Mesendoderm (in vitro differentiated cells): ENCODE results near the gene LOXHD1.

ENCODE experiments used
- DNase-seq: peaks from one replicate; pipeline ENCODE4 v3.0.0; 2013
- H2AK5ac ChIP-seq: 2 replicates; pipeline ENCODE4 v1.6.1; 2013; ENCODE audit warnings: low read length, inconsistent platforms
- H2BK120ac ChIP-seq: 2 replicates; pipeline ENCODE4 v1.6.1; 2013; ENCODE audit warnings: low read depth, mild to moderate bottlenecking, low read length, moderate library complexity, mixed read lengths
- H2BK15ac ChIP-seq: replicated peaks from 2 replicates; pipeline ENCODE4 v1.6.1; 2013; ENCODE audit warnings: low read depth, mild to moderate bottlenecking, moderate library complexity
- H2BK5ac ChIP-seq: 2 replicates; pipeline ENCODE4 v1.6.1; 2013; ENCODE audit warnings: low read length, inconsistent platforms
- H3K18ac ChIP-seq: 2 replicates; pipeline ENCODE4 v1.6.1; 2013; ENCODE audit warnings: mild to moderate bottlenecking, low read length, mixed read lengths
- H3K23ac ChIP-seq: one replicate; pipeline ENCODE4 v1.6.1; 2013; ENCODE audit warnings: low read length
- H3K27ac ChIP-seq: 2 replicates; pipeline ENCODE4 v1.5.1; 2013; ENCODE audit warnings: low read depth, mild to moderate bottlenecking, inconsistent platforms, low read length, moderate library complexity
- H3K27me3 ChIP-seq: 2 replicates; pipeline ENCODE4 v1.6.1; 2013; ENCODE audit warnings: low read length, control low read depth, mild to moderate bottlenecking, inconsistent platforms; ENCODE audit not compliant: insufficient read depth, poor library complexity
- H3K36me3 ChIP-seq: 2 replicates; pipeline ENCODE4 v1.6.1; 2013; ENCODE audit warnings: low read length, inconsistent platforms; ENCODE audit not compliant: control insufficient read depth, insufficient read depth
- H3K4ac ChIP-seq: one replicate; pipeline ENCODE4 v1.6.1; 2013; ENCODE audit warnings: low read depth, mild to moderate bottlenecking, low read length, moderate library complexity
- H3K4me1 ChIP-seq: 2 replicates; pipeline ENCODE4 v1.6.1; 2013; ENCODE audit warnings: low read depth, low read length, inconsistent platforms; ENCODE audit not compliant: control insufficient read depth
- H3K4me2 ChIP-seq: 2 replicates; pipeline ENCODE4 v1.6.1; 2013; ENCODE audit warnings: low read length
- H3K4me3 ChIP-seq: 2 replicates; pipeline ENCODE4 v1.5.1; 2013; ENCODE audit warnings: mild to moderate bottlenecking, low read length
- H3K56ac ChIP-seq: one replicate; pipeline ENCODE4 v1.6.1; 2013; ENCODE audit warnings: low read length
- H3K79me1 ChIP-seq: 2 replicates; pipeline ENCODE4 v1.6.1; 2013; ENCODE audit warnings: low read length, inconsistent platforms
- H3K79me2 ChIP-seq: 2 replicates; pipeline ENCODE4 v1.6.1; 2013; ENCODE audit warnings: mild to moderate bottlenecking, low read length; ENCODE audit not compliant: control insufficient read depth, insufficient read depth
- H3K9ac ChIP-seq: 2 replicates; pipeline ENCODE4 v1.6.1; 2013; ENCODE audit warnings: low read length, inconsistent platforms
- H4K5ac ChIP-seq: one replicate; pipeline ENCODE4 v1.6.1; 2013; ENCODE audit warnings: low read length
- H4K8ac ChIP-seq: one replicate; pipeline ENCODE4 v1.6.1; 2013; ENCODE audit warnings: low read depth, mild to moderate bottlenecking, control low read depth, low read length, moderate library complexity
- WGBS: extraction: QIAGEN DNeasy Blood & Tissue Kit; methylation state at CpG from one replicate; pipeline ENCODE4 v1.1.7; 2013; ENCODE audit warnings: low lambda C conversion rate, missing lambda C conversion rate; ENCODE audit not compliant: insufficient coverage; ENCODE audit errors: extremely low coverage; 5-methylcytosine and 5-hydroxymethylcytosine counted together

LOXHD1 gene

DNA sequence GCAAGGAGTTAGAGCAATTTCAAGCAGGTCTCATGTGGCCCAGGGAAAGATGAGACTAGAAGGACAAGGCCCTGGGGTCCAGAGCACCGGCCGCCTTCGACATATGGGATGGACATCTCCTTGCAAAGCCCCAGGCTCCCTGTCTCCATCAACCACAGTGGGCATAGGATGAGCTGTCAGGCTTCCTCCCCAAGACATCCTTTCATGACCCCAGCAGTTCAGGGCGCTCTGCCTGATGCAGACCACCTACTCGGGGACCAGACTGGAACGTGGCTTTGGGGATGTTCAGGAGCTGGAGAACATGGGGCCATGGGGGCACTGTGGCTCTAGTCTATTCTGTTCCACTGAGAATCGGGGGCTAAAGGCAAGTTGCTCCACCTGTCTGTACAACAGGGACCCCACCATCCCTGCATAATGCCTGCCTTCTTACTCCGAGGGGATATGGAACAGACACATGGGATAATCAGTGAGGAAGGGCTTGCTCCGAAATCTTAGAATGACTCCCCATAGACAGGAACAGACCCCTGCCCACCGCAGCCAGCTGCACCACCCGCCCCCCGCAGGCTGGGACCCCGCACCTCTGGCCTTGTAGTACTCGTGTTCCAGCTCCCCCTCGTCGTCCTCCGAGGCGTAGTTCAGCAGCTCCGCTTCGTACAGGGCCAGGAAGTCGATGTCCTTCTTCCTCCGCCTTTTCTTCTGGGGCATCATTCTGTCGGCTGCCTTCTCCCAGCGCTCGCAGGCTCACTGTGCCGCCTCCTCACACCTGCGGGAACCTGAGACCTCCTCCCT, 500 bp downstream of the LOXHD1 start:
- Histone ChIP-seq H4K8ac (no peak overlapping the region), H3K27me3 (no peaks in the 10 kb centered on the region), H3K79me2 (no peaks in the 10 kb centered on the region), H3K23ac (no peak overlapping the region), H3K4me2 (no peak overlapping the region), H2BK120ac (no peak overlapping the region), H3K79me1 (no peaks in the 10 kb centered on the region), H4K5ac (no peak overlapping the region), H3K9ac (no peak overlapping the region), H2BK5ac (no peak overlapping the region), H2BK15ac (no peak overlapping the region), H3K4ac (no peak overlapping the region), H3K36me3 (no peaks in the 10 kb centered on the region), H3K4me1 (no peaks in the 10 kb centered on the region), H3K56ac (peak overlapping the region; percentile 57), H3K18ac (no peak overlapping the region), H2AK5ac (no peak overlapping the region), H3K27ac (no peak overlapping the region), H3K4me3 (no peak overlapping the region)
- DNase-seq: no peak
- no CpG with 5 or more reads among the region's 27 CpGs for WGBS

DNA sequence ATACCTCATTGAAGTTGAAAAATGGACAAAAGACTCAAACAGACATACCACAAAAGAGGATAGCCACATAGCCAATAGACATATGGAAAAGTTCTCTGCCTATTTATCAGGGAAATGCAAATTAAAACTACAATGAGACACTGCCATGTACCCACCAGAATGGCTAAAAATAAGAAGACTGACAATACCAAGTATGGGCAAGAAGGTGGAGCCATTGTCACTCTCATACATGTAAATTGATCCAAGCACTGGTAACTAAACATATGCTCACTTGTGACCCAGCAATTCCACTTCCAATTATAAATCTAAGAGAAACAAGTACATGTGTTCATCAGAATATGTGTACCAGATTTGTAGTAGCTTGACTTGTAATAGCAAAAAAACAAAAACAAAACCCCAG, 4.6 kb downstream of the LOXHD1 start:
- Histone ChIP-seq H3K4me2 (no peak overlapping the region), H3K23ac (no peak overlapping the region), H3K79me1 (no peaks in the 10 kb centered on the region), H3K36me3 (no peaks in the 10 kb centered on the region), H3K79me2 (no peaks in the 10 kb centered on the region), H2BK15ac (no peak overlapping the region), H3K4me3 (no peak overlapping the region), H3K9ac (no peak overlapping the region), H3K18ac (no peak overlapping the region), H2BK120ac (no peak overlapping the region), H3K56ac (no peak overlapping the region), H4K5ac (no peak overlapping the region), H3K4ac (no peak overlapping the region), H3K27ac (no peak overlapping the region), H2AK5ac (no peak overlapping the region), H3K27me3 (no peaks in the 10 kb centered on the region), H3K4me1 (no peaks in the 10 kb centered on the region), H2BK5ac (no peak overlapping the region), H4K8ac (no peak overlapping the region)
- no peak for DNase-seq

DNA sequence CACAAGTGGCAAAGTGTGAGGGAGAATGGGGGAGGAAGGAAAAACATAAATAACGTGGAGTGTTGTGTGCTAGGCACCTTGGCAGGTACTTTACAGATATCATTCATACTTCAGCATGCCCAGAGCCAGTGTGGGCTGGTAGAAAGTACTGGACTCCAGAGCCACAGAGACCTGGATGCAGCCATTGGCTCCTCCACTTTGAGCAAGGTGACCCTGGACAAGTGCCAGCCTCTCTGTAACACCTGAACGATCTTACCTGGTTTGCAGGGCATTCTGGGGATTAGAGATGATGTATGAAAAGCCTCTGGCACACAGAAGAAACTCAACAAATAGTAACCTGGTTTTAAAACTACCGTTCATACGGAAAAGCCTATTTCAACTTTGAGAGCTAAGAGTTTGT, 6.3 kb downstream of the LOXHD1 start:
- H3K18ac ChIP-seq: no peak overlapping the region
- no peaks in the 10 kb centered on the region for H3K4me1 ChIP-seq
- H3K56ac ChIP-seq: no peak overlapping the region
- no peak overlapping the region for H3K9ac ChIP-seq
- no peak overlapping the region for H3K4me2 ChIP-seq
- WGBS: no CpG with 5 or more reads among the region's 4 CpGs
- no peaks in the 10 kb centered on the region for H3K79me1 ChIP-seq
- no peak overlapping the region for H2BK120ac ChIP-seq
- no peak for DNase-seq
- H2AK5ac ChIP-seq: no peak overlapping the region
- no peak overlapping the region for H3K4me3 ChIP-seq
- H3K27me3 ChIP-seq: no peaks in the 10 kb centered on the region
- H3K36me3 ChIP-seq: no peaks in the 10 kb centered on the region
- no peak overlapping the region for H2BK15ac ChIP-seq
- H4K8ac ChIP-seq: no peak overlapping the region
- no peak overlapping the region for H3K27ac ChIP-seq
- H3K23ac ChIP-seq: no peak overlapping the region
- no peak overlapping the region for H3K4ac ChIP-seq
- no peaks in the 10 kb centered on the region for H3K79me2 ChIP-seq
- H2BK5ac ChIP-seq: no peak overlapping the region
- no peak overlapping the region for H4K5ac ChIP-seq

DNA sequence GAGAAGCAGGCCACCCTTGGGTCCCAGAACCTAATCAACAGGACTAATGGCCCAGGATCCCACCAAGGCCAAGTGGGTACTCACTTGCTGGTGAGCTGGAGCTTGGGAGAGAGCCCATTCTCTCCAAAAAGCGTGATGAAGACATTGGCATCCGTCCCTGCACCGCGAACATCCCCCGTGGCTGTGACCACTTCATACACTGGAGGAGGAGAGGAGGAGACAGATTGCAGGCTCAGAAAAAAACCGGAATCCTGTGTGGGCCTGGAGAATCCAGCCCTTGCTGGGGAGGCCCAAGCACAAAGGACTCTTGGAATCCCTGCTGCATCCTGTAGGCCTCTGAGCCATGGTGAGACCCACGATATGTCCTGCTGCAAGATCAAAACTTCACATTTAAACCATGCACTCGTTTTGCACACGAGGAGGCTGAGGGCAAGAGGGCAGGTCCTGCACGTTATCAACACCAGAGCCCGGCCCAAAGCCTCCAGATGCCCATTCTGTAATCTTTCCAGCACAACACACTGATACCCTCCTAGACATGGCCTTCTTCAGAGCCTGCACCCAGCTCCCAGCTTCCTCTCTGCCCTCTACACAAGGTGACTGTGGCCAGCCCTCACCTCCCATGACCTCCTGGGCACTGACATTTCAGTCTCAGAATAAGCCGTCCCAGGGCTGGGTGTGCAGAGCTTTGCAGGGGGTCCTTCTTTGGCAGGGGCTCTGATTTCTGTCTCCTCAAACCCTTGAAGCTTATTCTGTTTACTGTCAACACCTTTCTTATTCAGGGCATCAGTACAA, 7.8 kb downstream of the LOXHD1 start:
- H2AK5ac ChIP-seq: no peak overlapping the region
- H3K79me1 ChIP-seq: no peaks in the 10 kb centered on the region
- no peak overlapping the region for H2BK15ac ChIP-seq
- no peak overlapping the region for H4K5ac ChIP-seq
- H3K4me2 ChIP-seq: no peak overlapping the region
- no peaks in the 10 kb centered on the region for H3K79me2 ChIP-seq
- H3K18ac ChIP-seq: no peak overlapping the region
- H3K4ac ChIP-seq: no peak overlapping the region
- H4K8ac ChIP-seq: no peak overlapping the region
- no peak overlapping the region for H3K4me3 ChIP-seq
- H3K27ac ChIP-seq: no peak overlapping the region
- WGBS: no CpG with 5 or more reads among the region's 12 CpGs
- H3K27me3 ChIP-seq: no peaks in the 10 kb centered on the region
- no peak overlapping the region for H2BK120ac ChIP-seq
- no peak overlapping the region for H3K9ac ChIP-seq
- no peak overlapping the region for H3K56ac ChIP-seq
- H3K4me1 ChIP-seq: no peaks in the 10 kb centered on the region
- no peaks in the 10 kb centered on the region for H3K36me3 ChIP-seq
- no peak overlapping the region for H3K23ac ChIP-seq
- no peak overlapping the region for H2BK5ac ChIP-seq
- DNase-seq: no peak

DNA sequence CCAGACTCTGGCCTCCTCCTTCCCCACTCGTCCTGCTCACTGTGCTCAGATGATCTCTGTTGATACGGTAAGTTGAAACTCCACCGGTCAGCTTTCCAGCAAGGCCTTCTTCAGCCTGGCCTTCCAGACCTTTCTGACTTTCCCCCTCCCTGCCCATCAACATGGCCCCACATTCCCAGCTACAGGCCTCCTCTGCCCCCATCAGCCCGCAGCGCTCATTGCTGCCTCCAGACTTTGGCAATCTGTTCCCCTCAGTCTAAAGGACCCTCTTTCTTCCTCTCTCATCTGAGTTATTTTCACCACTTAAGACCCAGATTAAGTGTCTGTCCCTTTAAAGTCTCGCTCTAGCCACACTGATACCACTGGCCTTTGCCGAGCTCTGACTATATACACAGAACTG, 10.6 kb downstream of the LOXHD1 start:
- H2BK5ac ChIP-seq: no peak overlapping the region
- H3K36me3 ChIP-seq: no peaks in the 10 kb centered on the region
- no peak overlapping the region for H3K27ac ChIP-seq
- no peaks in the 10 kb centered on the region for H3K79me2 ChIP-seq
- no peak overlapping the region for H4K8ac ChIP-seq
- no peak overlapping the region for H3K23ac ChIP-seq
- no peak overlapping the region for H3K4ac ChIP-seq
- no peak overlapping the region for H3K4me2 ChIP-seq
- H3K9ac ChIP-seq: no peak overlapping the region
- DNase-seq: no peak
- no CpG with 5 or more reads among the region's 7 CpGs for WGBS
- no peaks in the 10 kb centered on the region for H3K79me1 ChIP-seq
- H3K56ac ChIP-seq: no peak overlapping the region
- no peak overlapping the region for H2BK15ac ChIP-seq
- H2AK5ac ChIP-seq: no peak overlapping the region
- no peak overlapping the region for H3K4me3 ChIP-seq
- H3K27me3 ChIP-seq: no peaks in the 10 kb centered on the region
- no peaks in the 10 kb centered on the region for H3K4me1 ChIP-seq
- no peak overlapping the region for H4K5ac ChIP-seq
- H2BK120ac ChIP-seq: no peak overlapping the region
- H3K18ac ChIP-seq: no peak overlapping the region
